Endometrial microvascular endothelial cells (primary cell): ENCODE data around the gene USP34. TPM values are rescaled to one million over a fixed set of nuclear protein-coding genes. Genes with fewer than 3 reads are reported as not detected.
"Not testable (repeated sequence)": the region's sequence is repeated elsewhere in the genome, so short reads cannot be mapped to it uniquely, and the experiment has no call there.

ENCODE experiments used
- in situ Hi-C: cut with HindIII; loops from 2 replicates; pipeline ENCODE4 v1.10.0; 2017; ENCODE audit warnings: low sequenced_read_pairs, low pct_unique_long_range_greater_than_20kb; ENCODE audit errors: inconsistent ontology term
- total RNA-seq: library from RNA; depleted of rRNA; stranded (reverse); fragments of >200 nt; gene quantifications from one replicate; pipeline ENCODE4 v1.2.3, GENCODE V29; 2015; ENCODE audit errors: inconsistent ontology term

Gene USP34
- total RNA-seq, 1 donor from 2014 or later = 62.5 TPM

DNA sequence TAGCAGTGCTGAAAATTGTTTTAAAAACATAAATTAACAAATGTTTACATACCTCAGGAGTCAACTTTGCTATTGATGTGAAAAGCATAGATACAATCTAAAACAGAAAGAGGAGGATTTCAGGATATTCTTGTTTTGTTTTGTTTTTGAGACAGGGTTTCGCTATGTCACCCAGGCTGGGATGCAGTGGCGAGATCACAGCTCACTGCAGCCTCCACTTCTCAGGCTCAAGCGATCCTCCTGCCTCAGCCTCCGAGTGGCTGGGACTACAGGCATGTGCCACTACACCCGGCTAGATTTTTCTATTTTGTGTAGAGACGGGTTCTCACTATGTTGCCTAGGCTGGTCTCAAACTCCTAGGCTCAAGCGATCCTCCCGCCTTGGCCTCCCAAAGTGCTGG is 248.3 kb downstream of the USP34 start:
- in situ Hi-C loops = no loop called here

DNA sequence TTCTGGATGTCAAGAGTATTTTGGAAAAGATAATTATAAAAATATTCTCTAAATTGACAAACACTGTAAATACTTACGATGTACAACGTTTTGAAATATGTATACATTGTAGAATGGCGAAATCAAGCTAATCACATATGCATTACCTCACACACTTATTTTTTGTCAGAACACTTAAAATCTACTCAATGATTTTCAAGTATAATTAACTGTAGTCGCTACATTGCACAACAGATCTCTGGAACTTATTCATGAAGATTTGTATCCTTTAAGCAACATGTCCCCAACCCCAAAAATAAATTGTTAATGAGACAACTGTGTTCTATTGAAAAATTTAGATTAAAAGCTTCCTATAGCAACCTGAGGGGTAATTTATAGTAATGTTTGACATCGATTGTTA is 249.1 kb downstream of the USP34 start:
- in situ Hi-C loops = no loop called here

DNA sequence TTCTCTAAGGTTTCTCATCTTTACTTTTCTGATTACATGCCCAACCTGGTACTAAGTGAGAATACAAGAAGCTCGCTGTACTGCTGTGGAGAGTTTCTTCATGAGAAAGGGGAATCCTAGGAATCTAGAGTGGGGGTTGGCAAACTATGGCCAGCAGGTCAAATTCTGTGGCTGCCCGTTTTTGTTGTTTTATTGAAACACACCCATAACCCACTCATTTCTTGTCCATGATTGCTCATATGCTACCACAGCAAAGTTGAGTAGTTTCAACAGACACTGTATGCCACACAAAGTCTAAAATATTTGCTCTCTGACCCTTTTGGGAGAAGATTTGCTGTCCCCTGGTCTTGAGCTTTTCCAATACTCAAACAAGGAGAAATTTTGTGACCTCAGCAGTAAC is 250.1 kb downstream of the USP34 start:
- in situ Hi-C loops = no loop called here

DNA sequence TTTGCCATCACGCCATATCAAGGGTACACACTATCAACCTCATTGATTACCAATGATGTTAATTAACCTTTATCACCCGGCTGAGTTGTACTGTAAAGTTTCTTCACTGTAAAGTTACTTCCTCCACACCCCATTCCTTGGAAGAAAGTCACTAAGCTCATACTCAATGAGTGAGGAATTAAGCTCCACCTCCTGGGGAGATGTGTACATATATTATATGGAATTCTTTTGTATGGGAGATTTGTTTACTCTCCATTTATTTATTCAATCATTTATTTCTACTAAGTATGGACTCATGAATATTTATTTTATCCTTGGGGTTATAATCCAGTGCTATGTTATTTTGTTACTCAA is 252.1 kb downstream of the USP34 start:
- in situ Hi-C loops = no loop called here

DNA sequence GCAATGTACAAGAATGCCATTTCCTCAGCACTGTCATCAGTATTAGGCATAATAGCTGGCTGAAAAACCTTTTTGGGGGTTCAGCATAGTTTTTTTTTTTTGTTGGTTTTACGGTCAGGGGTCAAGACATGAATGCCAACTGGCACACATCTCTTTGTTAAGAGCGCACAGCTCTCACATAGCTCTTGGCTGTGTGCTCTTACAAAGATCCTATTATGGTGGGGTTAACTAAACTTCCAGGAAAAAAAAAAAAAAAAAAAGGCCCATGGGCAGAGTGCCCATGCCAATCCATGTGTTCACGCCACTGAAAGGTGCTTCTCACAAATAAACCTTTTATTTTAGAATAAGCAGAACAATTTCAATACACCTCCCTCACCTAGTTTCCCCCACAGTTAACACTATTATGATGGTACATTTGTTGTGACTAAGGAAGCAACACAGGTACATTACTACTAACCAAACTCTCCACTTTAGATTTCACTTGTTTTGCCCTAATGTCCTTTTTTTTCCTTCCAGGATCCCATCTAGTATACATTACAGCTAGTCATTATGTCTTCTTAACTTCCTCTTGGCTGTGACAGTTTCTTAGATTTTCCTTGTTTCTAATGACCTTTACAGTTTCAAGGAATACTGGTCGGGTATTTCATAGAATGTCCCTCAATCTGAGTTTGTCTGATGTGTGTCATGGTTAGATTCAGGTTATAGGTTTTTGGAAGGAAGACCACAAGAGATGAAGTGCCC is 252.6 kb downstream of the USP34 start:
- in situ Hi-C loops = no loop called here

DNA sequence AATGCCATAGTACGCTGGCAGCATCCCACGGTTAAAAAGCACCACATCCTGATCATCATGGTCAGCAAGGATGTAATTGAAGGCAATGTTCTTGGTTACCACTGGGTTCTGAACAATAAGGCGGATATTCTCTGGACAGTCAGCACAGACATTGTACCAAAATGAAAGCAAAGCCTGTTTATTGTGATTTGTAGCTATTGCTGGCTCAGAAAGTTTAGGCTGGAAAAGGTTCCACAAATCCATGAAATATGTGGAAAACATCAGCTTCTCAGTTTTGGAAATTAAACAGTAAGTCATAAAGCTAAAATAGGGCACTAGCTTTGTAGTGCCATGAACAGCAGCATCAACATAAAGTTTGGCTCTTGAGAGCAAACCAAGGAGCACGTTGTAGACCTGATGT is 256.7 kb downstream of the USP34 start:
- in situ Hi-C loops = no loop called here

DNA sequence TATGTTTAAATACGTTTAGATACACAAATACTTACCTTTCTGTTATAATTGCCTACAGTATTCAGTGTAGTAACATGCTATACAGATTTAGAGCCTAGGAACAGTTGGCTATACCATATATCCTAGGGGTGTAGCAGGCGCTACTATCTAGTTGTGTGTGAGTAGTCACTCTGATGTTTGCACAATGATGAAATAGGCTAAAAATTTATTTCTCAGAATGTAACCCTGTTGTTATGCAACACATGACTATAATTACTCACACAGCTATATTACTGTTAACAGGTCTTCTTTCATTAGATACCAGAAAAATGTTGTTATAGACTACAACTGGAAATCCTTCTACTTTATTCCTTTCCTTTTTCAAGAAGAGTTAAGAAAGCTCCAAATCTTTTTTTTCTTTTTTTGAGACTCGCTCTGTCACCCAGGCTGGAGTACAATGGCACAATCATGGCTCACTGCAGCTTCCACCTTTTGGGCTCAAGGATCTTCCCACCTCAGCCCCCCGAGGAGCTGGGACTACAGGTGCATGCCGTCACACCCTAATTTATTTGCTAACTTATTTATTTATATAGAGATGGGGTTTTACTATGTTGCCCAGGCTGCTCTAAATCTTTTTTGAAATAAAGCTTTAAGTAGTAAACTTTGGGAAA is 260.4 kb downstream of the USP34 start:
- in situ Hi-C loops = no loop called here

DNA sequence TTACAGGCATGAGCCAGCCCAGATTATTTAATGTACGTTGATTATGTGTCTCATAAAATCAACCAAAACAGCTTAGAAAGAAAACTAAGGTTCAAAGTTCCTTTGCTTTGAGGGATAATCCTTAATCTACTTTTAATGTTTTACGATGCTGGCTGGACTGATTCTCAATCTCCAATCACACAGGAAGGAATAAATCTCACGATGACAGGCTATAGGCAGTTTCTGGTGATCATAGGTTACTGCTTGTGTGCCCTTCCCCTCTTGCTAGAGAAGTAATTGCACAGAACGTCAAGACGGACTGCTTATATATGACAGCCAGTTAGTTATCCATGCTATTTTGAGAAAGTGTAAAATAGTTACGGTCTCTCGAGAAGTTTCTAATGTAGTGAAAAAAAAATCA is 265.8 kb downstream of the USP34 start:
- in situ Hi-C loops = no loop called here

DNA sequence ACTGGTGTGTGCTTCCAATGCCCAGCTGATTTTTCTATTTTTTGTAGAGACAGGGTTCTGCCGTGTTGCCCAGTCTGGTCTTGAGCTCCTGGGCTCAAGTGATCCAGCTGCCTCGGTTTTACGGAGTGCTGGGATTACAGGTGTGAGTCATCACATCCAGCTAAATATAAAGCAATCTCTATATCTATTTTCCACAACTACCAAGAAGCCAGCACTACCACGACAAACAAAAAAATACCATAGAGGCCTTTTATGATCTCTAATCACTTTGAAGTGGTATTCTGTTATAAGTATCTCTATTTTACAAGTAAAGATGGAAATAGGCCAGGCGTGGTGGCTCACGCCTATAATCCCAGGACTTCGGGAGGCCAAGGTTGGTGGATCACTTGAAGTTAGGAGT is 274.2 kb downstream of the USP34 start:
- in situ Hi-C loops = no loop called here

DNA sequence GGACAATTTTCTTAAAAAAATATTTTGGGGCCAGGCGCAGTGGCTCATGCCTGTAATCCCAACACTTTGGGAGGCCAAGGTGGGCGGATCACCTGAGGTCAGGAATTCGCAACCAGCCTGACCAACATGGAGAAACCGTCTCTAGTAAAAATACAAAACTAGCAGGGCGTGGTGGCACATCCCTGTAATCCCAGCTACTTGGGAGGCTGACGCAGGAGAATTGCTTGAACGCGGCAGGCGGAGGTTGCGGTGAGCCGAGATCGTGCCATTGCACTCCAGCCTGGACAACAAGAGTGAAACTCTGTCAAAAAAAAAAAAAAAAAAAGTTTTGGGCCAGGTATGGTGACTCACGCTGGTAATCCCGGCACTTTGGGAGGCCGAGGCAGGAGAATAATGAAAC is 276.2 kb downstream of the USP34 start:
- in situ Hi-C loops = not testable (repeated sequence)

DNA sequence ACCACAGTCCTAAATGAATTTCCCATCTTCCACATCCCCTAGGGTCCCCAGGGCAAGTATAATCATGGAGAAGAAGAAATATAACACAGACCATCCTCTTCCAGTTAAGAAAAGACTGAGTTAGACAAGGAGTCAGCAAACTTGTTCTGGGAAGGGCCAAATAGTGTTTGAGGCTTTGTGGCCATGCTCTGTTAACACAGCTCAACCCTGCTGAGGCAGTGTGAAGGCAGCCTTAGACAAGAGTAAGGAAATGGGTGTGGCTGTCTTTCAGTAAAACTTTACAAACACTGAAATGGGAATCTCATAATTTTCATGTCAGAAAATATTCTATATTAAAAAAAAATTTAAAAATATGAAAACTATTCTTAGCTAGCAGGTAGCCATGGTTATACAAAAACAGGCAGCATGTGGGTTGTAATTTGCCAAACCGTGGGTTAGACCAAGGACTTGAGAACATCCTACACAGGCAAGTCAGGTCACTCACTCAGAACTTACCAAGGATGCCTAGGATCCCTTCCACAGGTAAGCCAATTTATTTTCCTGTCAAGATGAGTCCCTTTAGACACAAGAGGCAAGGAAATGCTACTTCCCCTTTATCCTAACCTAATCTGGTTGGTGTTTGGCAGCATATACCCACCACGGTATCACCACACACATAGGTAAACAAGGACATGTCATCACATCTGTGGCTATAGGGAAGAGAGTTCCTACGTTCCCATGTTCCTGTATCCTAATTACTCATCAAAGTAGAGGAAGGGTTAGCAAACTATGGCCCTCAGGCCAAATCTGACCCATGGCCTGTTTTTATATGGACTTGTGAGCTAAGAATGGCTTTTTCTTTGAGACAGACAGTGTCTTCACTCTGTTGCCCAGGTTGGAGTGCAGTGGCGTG is 277.0 kb downstream of the USP34 start:
- in situ Hi-C loops = no loop called here

DNA sequence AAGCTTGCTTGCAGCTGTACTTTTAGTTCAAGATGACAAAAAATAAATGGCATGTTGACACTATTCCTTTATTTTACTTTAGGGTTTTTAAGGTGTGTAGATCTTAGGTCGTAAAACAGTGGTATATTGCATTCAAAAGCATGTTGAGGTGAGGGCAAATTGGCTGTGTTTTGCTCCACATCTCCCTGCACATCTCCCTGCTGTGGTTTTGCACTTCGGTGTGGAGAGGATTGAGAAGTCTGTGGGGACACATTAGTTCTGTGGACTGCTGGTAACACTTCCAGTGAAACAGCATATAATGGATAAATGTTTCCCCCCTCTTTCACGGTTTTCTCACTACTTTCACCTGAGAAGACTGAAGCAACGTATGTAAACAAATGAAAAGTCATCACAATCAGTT is 283.8 kb downstream of the USP34 start:
- in situ Hi-C loops = no loop called here

DNA sequence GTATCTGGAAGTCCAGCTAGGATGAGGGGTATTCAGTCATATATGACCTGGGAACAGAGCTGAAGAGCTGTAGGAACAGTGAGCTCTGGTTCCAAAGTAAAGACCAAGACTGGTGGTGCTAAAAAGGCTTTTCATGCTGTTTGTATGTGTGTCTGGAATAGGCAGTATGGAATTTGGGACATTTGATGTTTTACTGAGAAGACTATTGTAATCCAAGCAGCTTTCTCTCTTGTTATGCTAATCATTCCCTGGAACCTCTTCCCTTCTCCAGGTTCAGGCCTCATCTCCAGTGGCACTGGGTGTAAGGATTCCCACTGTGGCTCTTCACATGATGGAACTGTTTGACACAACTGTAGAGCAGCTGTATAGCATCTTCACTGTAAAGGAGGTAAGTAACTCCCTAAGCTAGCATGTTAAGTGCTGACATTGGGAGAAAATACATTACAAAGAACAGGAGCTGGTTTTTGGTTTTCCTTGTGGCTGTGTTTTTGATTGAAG is 285.6 kb downstream of the USP34 start:
- in situ Hi-C loops = no loop called here

DNA sequence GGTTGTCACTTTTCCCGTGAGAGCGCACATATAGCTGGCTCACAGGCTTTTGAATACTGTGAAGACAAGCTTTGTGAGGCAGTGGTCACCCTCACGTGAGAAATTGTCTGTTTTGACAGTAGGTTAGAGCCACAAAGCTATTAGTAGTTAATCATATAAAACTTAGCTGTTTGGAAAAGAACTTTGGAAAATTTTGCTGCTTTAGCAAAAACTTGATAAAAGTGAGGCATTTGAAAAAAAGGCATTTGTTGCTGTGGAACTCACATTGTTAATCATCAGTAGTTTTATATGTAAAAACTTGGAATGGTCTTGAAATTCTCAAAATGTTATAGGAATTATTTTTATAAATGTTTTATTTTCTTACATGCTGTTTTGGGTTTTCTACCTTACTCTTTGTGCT is 286.6 kb downstream of the USP34 start:
- in situ Hi-C loops = no loop called here

DNA sequence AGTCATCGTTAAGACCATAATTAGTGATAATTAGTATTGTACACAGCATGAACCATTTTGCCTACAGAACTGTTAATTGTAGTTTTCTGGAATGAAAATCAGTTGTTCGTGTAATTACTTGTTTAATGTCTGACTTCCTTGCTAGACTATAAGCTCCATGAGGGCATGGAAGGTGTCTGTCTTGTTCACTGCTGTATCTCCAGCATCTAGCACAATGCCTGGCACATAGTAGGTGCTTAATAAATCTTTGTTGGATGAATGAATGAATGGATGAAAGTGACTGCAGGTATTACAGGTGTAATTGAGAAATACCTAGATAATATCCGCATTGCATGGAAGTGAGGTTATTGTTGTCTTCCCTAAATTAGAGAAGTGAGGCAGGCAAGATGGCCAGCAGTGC is 287.1 kb downstream of the USP34 start:
- in situ Hi-C loops = no loop called here

DNA sequence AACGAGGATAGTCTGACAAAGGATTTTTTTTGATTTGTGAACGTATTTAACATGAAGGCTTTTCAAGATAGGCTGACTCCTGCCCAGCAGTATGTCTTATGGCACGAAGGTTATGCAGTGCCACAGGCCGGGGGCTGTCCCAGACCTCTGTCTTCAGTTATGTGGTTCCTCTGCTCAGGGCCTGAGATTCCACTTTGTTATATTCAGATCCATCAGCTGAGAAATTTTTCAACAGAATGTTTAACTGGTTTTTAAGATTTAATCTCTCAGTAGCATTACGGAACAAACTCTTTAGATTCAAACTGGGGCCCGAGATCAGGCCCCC is 288.9 kb downstream of the USP34 start:
- in situ Hi-C loops = no loop called here

DNA sequence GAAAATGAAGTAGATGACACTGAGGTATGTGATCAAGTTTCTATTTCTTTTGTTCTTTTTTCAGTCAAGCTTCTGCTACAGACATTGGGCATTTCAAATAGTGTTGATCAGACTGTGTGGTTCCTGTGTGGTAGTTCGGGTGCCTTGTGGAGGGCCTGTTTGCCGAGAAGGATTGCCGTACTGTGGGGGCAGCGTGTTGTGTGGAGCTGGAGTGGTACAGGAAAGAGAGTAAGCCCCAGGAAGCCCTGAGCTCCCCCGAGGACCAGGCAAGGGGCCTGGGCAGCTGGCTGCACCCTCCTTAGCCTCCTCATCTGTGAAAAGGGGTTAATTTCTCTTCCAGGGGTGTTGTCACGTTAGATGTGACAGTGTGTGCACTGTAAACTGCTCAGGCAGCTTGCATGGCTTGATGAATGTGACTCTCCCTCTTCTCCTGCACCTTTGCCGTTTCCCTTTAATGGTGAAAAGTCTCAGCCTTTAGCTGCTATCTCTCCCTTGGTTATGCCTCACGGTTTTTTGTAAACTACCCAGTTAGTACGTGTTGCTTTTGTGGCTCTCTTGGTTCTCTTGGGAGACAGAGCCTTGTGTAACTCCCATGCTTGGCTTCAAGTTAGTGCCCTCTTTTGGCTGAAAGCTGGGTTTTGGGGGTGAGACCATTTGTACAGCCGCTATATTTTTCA is 289.4 kb downstream of the USP34 start:
- in situ Hi-C loops = no loop called here

DNA sequence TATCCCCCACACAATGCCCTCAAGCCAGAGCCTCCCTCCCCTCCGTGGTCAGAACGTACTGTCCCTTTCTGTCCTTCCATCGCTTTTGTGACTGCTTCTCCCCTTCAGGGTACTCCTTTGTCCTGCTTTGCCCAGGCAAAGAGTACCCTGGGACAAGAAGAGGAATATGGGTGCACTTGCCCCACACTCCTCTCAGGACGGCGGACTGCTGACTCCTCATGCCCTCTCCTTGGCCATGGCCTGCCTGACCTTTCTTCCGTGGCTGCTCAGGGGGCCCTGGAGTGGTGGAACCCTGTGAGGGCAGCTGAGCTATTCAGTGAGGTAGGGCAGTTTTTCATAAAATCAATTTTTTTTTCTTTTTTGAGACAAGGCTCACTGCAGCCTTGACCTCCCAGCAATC is 290.2 kb downstream of the USP34 start:
- in situ Hi-C loops = no loop called here
